Hepatocyte (in vitro differentiated cells): ENCODE measurements around the gene DTD1. TPM values are rescaled to one million over a fixed set of nuclear protein-coding genes. Genes with fewer than 3 reads are reported as not detected.
A peak's percentile ranks its signal among the peaks of the same experiment; 100 is the strongest.

Experiments used
- DNase-seq: peaks from one replicate; pipeline ENCODE4 v3.0.0-alpha.2; 2016; ENCODE audit warnings: low spot score
- H2AFZ ChIP-seq: fragments of 200-600 bp; sonication (generic); 2 replicates; pipeline ENCODE4 v1.6.0; 2016; ENCODE audit warnings: antibody characterized with exemption, mild to moderate bottlenecking
- H3K27ac ChIP-seq: fragments of 200-600 bp; sonication (generic); 2 replicates; pipeline ENCODE4 v1.5.1; 2016; ENCODE audit warnings: mild to moderate bottlenecking
- H3K27me3 ChIP-seq: fragments of 200-600 bp; sonication (generic); 2 replicates; pipeline ENCODE4 v1.6.1; 2016
- H3K36me3 ChIP-seq: fragments of 200-600 bp; sonication (generic); replicated peaks from 2 replicates; pipeline ENCODE4 v1.5.1; 2016; ENCODE audit warnings: low read depth; ENCODE audit not compliant: insufficient read depth
- H3K4me1 ChIP-seq: fragments of 200-600 bp; sonication (generic); 2 replicates; pipeline ENCODE4 v1.5.1; 2016; ENCODE audit warnings: mild to moderate bottlenecking, moderate library complexity; ENCODE audit not compliant: insufficient read depth
- H3K4me2 ChIP-seq: fragments of 200-600 bp; sonication (generic); 2 replicates; pipeline ENCODE4 v1.6.0; 2016
- H3K4me3 ChIP-seq: fragments of 200-600 bp; sonication (generic); 2 replicates; pipeline ENCODE4 v1.5.1; 2016; ENCODE audit warnings: mild to moderate bottlenecking
- H3K79me2 ChIP-seq: fragments of 200-600 bp; sonication (generic); 2 replicates; pipeline ENCODE4 v1.6.0; 2017; ENCODE audit warnings: mild to moderate bottlenecking
- H3K9me2 ChIP-seq: fragments of 200-600 bp; sonication (generic); replicated peaks from 2 replicates; pipeline ENCODE4 v1.6.0; 2017; ENCODE audit warnings: mild to moderate bottlenecking; ENCODE audit not compliant: insufficient read depth
- H3K9me3 ChIP-seq: fragments of 200-600 bp; sonication (generic); 2 replicates; pipeline ENCODE4 v1.5.1; 2016; ENCODE audit warnings: low read depth, mild to moderate bottlenecking
- H4K20me1 ChIP-seq: fragments of 200-600 bp; sonication (generic); 2 replicates; pipeline ENCODE4 v1.6.0; 2016; ENCODE audit warnings: mild to moderate bottlenecking; ENCODE audit not compliant: insufficient read depth, poor library complexity, severe bottlenecking
- EZH2 ChIP-seq: fragments of 200-600 bp; sonication (generic); IDR thresholded peaks from 2 replicates; pipeline ENCODE4 v1.6.1; 2016; ENCODE audit warnings: antibody characterized with exemption, mild to moderate bottlenecking, borderline replicate concordance
- EZH2phosphoT487 ChIP-seq: fragments of 200-600 bp; sonication (generic); IDR thresholded peaks from one replicate; pipeline ENCODE4 v1.6.1; 2018; ENCODE audit warnings: antibody characterized with exemption, mild to moderate bottlenecking, low read depth, moderate library complexity; ENCODE audit not compliant: unreplicated experiment, severe bottlenecking
- WGBS: methylation state at CpG from one replicate; pipeline ENCODE4 v1.1.6; 2016; ENCODE audit warnings: low lambda C conversion rate; ENCODE audit errors: missing lambda C conversion rate; 5-methylcytosine and 5-hydroxymethylcytosine counted together
- polyA plus RNA-seq: library from polyadenylated mRNA; unstranded; fragments of >200 nt; fragmentation: Nextera tagmentation; extraction: Ambion mirVana; gene quantifications from 2 replicates; pipeline ENCODE4 v1.2.1, GENCODE V29; 2016
- total RNA-seq: library from RNA; depleted of rRNA; stranded (reverse); fragments of >200 nt; gene quantifications from 2 replicates; pipeline ENCODE4 v1.2.3, GENCODE V29; 2014
- TF ChIP-seq, protein P1 (sequence below): fragments of 200-600 bp; sonication (generic); IDR thresholded peaks from 2 replicates; pipeline ENCODE4 v1.5.1; 2016; ENCODE audit warnings: antibody characterized with exemption, mild to moderate bottlenecking; ENCODE audit not compliant: poor library complexity

DTD1 gene
- total and polyA plus RNA-seq, 2 experiments from 2014 or later, result 30.1 to 40.1 TPM

DNA sequence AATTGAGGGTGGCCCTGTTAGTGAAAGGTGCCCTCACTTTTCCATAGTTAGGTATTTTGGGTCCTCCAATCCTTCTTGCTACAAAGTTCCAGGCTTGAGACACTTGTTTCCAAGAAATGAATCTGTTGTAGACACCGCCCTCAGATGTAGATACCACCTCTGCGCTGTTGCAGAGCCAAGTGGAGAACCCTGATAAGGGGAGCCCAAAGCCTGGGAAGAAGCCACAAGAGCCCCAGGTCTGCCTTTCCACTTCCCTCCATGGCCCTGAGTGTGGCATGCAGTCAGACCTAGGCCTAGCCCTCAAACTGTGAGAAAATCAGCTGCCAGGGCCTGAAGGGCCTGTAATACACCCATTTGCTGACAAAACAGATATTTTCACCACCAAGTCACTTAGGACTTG lies 37.1 kb downstream of the DTD1 start:
- Histone ChIP-seq H3K36me3 (no peaks in the 10 kb centered on the region), H3K27ac (no peak overlapping the region), H3K9me3 (no peaks in the 10 kb centered on the region), H3K4me1 (no peaks in the 10 kb centered on the region), H3K27me3 (no peaks in the 10 kb centered on the region), H4K20me1 (no peaks in the 10 kb centered on the region), H3K9me2 (no peaks in the 10 kb centered on the region), H2AFZ (no peak overlapping the region), H3K79me2 (no peaks in the 10 kb centered on the region), H3K4me3 (no peak overlapping the region), H3K4me2 (no peak overlapping the region)
- 92% methylated on average over 2 of the region's 2 CpGs for WGBS
- no peak for DNase-seq
- TF ChIP-seq EZH2phosphoT487, result no peak
- TF ChIP-seq, protein P1, sequence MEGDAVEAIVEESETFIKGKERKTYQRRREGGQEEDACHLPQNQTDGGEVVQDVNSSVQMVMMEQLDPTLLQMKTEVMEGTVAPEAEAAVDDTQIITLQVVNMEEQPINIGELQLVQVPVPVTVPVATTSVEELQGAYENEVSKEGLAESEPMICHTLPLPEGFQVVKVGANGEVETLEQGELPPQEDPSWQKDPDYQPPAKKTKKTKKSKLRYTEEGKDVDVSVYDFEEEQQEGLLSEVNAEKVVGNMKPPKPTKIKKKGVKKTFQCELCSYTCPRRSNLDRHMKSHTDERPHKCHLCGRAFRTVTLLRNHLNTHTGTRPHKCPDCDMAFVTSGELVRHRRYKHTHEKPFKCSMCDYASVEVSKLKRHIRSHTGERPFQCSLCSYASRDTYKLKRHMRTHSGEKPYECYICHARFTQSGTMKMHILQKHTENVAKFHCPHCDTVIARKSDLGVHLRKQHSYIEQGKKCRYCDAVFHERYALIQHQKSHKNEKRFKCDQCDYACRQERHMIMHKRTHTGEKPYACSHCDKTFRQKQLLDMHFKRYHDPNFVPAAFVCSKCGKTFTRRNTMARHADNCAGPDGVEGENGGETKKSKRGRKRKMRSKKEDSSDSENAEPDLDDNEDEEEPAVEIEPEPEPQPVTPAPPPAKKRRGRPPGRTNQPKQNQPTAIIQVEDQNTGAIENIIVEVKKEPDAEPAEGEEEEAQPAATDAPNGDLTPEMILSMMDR, result no peak
- TF ChIP-seq EZH2, result no peak

- H3K27me3 ChIP-seq, result no peaks in the 10 kb centered on the region
- DNase-seq, result no peak
- no peak overlapping the region for H3K4me2 ChIP-seq
- H3K27ac ChIP-seq, result no peak overlapping the region
- H3K4me1 ChIP-seq, result no peaks in the 10 kb centered on the region
- no peaks in the 10 kb centered on the region for H3K9me2 ChIP-seq
- H3K4me3 ChIP-seq, result no peak overlapping the region
- no peaks in the 10 kb centered on the region for H3K9me3 ChIP-seq
- no peaks in the 10 kb centered on the region for H4K20me1 ChIP-seq
- no peaks in the 10 kb centered on the region for H3K36me3 ChIP-seq
- H2AFZ ChIP-seq, result no peak overlapping the region
- no peaks in the 10 kb centered on the region for H3K79me2 ChIP-seq
- 92% methylated on average over 6 of the region's 6 CpGs for WGBS
- TF ChIP-seq, protein P1, result no peak
- no peak for TF ChIP-seq EZH2
- no peak for TF ChIP-seq EZH2phosphoT487
Measured at GRCh38 chr20:18625907-18626655, 38.2 kb downstream of the DTD1 start.

DNA sequence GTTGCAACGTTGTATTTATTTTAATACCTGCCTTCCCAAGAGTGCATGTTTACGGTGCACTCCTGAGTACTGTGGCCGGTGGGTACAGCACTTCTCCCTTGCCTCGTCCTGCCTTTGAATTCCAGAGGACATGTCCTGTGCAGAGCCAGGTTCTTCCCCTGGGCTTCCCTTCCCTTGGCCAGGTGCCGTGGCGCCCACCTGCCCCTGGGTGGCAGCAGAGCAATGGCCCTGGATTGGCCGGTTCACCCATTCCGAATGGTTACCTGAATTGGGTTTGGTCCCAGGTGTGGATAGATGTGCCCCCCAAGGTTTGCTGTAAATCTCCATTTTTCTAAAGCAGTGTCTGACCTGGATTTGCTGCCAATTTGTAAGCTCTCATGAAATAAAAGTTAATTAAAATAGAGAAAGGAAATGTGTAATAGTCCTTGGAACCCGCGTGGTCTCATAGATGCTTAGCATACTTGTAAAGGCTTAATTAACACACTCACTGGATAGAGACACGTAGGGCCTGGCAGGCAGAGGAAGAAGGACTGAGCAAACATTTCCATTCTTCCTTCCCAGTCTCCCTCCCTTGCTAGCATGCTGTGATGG lies 40.6 kb downstream of the DTD1 start:
- H3K4me2 ChIP-seq, result no peak overlapping the region
- no peaks in the 10 kb centered on the region for H3K9me3 ChIP-seq
- H4K20me1 ChIP-seq, result no peaks in the 10 kb centered on the region
- no peak overlapping the region for H3K4me3 ChIP-seq
- peak; percentile 32 for DNase-seq
- 73% methylated on average over 11 of the region's 11 CpGs for WGBS
- H3K27me3 ChIP-seq, result no peaks in the 10 kb centered on the region
- no peak overlapping the region for H2AFZ ChIP-seq
- TF ChIP-seq, protein P1, result peak; percentile 50
- TF ChIP-seq EZH2, result no peak
- no peaks in the 10 kb centered on the region for H3K36me3 ChIP-seq
- no peaks in the 10 kb centered on the region for H3K9me2 ChIP-seq
- H3K27ac ChIP-seq, result no peak overlapping the region
- H3K4me1 ChIP-seq, result no peaks in the 10 kb centered on the region
- H3K79me2 ChIP-seq, result no peaks in the 10 kb centered on the region
